Esophagus muscularis mucosa (tissue), 4 donors: Measurements from ENCODE around the gene WDFY3.

Source experiments
- CTCF ChIP-seq, 3 experiments: fragments of 200-600 bp in 2 of 3; fragments of 450-650 bp in 1 of 3; sonication (generic) in 2 of 3; IDR thresholded peaks; one replicate each; pipeline ENCODE4 v1.5.1; 2017 to 2019; ENCODE audit warnings: antibody characterized with exemption in 3 of 3, mild to moderate bottlenecking in 2 of 3, moderate library complexity in 1 of 3
- EP300 ChIP-seq: sonication (generic); formaldehyde crosslinking; IDR thresholded peaks from one replicate; pipeline ENCODE4 v1.6.1; 2017; ENCODE audit warnings: antibody characterized with exemption
- POLR2A ChIP-seq: fragments of 450-650 bp; IDR thresholded peaks from one replicate; pipeline ENCODE4 v1.6.1; 2017; ENCODE audit warnings: antibody characterized with exemption, moderate library complexity, mild to moderate bottlenecking, low read depth
- POLR2AphosphoS5 ChIP-seq, 2 donors: sonication (generic); formaldehyde crosslinking; IDR thresholded peaks; one replicate each; pipeline ENCODE4 v1.6.1; 2017; ENCODE audit warnings: antibody characterized with exemption in 2 of 2

DNA sequence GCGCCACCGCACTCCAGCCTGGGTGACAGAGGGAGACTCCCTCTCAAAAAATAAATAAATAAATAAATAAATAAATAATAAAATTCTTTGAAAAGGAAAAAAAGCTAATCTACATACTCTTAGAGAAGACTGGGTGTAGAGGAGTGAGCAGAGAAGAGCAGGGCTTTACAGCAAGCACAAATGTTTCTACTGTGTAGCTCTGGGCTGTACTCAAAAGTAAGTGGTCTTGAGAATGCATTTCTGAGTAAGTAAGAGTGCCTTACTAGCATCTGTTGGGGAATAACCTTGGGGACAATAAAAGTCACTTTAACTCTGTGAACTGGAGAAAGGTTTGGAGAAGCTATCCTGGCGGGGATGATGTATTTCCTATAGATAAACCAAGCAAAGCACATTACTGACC lies 185.8 kb downstream of the WDFY3 start:
- no peak for TF ChIP-seq CTCF (IDR thresholded peaks at IDR 0.05)
- no peak for TF ChIP-seq POLR2A
- TF ChIP-seq POLR2AphosphoS5 (IDR thresholded peaks at IDR 0.05): no peak
- no peak for TF ChIP-seq EP300
